Heart left ventricle (tissue), 13 donors: ENCODE results near the gene TXNRD3.

Experiments
- CTCF ChIP-seq, 12 donors: fragments of 200-600 bp; sonication (generic) in 4 of 12; IDR thresholded peaks; one replicate each; pipeline versions ENCODE4 v1.5.0 to v1.8.0; 2018 to 2022; ENCODE audit warnings: antibody characterized with exemption in 12 of 12, mild to moderate bottlenecking in 5 of 12
- POLR2A ChIP-seq, 2 donors: fragments of 450-650 bp; IDR thresholded peaks; one replicate each; pipeline ENCODE4 v1.6.1; 2017; ENCODE audit warnings: antibody characterized with exemption in 2 of 2, mild to moderate bottlenecking in 2 of 2, moderate library complexity in 2 of 2
- donor health status: ischemic (EF 13 %, LVEDD 7.1; RV severe dilation, severe dysfunction).
- donor health status: DM: no; HTN: yes; CAD: no.
- donor health status: DM: no; HTN: no; CAD: no.
- donor health status: ischemic (EF 25% LVEDD 6.9; RV normal size, moderate dysfunction).
- donor health status: ischemic (EF 25% LVEDD 5.7; RV mildly dilated, moderate dysfunction).
- donor health status: ischemic (EF 35%, LVEDD 5.7; RV mildly dilated, moderate dysfunction).
- donor health status: nonischemic (EF 11% LVEDD 7.7; RV severe dilation, severe dysfunction).
- donor health status: DM: yes; HTN: yes; CAD: no.
- donor health status: PGD.
- donor health status: ischemic (EF 29% LVEDD 5.4; RV normal size, mild dysfunction).
- donor health status: nonischemic (EF 23%, LVEDD 6.1; RV moderate dilation, normal function).

- TF ChIP-seq CTCF (IDR thresholded peaks at IDR 0.05), result no peak
- TF ChIP-seq POLR2A (IDR thresholded peaks at IDR 0.05), result no peak
Observed at GRCh38 chr3:126618021-126618420, 36.9 kb downstream of the TXNRD3 start.
